NCI-H2196 treated with DMSO at 0.1 percent for 48 hours (cell line): ENCODE data around the gene MYH11.
"Not testable (repeated sequence)": the region's sequence is repeated elsewhere in the genome, so short reads cannot be mapped to it uniquely, and the experiment has no call there.

Source experiments
- DNase-seq: peaks from one replicate; lab custom pipeline; 2025; ENCODE audit not compliant: unreplicated experiment; lab: John Stamatoyannopoulos, UW

Gene MYH11

DNA sequence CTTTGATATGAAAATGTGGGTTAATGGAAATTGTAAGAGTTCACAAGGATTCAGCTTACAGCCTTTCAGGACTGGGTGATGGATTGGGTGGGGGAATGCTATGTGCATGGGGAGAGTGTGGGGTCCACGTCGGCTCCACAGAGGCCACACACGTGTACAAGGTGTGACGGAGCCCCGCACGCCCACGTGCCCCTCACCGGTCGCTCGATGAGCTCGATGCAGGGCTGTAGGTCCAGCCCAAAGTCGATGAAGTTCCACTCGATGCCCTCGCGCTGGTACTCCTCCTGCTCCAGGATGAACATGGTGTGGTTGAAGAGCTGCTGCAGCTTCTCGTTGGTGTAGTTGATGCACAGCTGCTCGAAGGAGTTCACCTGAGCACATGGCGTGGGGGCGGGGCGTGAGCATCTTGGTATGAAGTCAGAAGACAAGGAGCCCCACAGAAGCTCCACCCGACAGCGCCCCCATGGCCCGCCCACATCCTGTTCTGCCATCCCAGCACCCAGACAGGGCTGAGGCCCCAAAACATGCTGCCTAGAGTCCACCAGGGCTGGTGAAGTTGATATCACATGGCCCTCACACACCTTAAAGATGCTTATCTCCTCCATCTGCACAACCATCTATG, 99.1 kb downstream of the MYH11 start:
- no peak for DNase-seq

DNA sequence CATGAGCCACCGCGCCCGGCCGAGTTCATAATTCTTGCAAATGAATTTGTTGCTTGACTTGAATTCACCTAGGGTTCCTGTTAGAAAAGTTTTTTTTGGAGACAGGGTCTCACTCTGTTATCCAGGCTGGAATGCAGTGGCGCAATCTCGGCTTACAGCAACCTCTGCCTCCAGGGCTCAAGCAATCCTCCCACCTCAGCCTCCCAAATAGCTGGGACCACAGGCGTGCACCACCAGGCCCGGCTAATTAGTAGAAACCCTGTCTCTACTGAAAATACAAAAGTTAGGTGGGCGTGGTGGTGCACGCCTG, 99.8 kb downstream of the MYH11 start:
- DNase-seq, result no peak

DNA sequence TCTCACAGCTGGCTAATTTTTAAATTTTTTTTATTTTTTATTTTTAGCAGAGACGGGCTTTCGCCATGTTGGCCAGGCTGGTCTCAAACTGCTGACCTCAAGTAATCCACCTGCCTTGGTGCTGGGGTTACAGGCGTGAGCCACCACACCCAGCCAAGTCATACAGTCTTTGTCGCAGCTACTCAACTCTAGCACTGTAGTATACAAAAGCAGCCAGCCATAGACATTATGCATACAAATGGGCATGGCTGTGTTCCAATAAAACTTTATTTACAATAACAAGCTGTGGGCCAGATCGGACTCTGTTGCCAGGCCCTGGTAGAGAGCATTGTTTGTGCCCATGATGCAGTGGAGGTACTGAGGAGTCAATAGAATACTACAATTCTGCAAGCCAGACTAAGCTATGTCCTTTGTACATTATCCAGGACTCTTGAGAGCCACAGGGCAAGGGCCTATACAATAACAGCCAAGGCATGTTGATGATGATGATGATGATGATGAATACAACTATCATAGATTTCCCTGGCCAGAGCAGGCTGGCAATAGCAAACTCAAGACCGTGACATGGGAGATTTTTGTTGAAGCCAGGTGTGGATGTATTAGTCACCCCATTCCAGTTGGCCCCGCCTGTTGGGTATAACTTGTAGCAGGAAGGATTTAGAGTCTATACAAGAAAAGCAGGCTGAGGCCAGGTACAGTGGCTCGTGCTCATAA, 101.8 kb downstream of the MYH11 start:
- no peak for DNase-seq

DNA sequence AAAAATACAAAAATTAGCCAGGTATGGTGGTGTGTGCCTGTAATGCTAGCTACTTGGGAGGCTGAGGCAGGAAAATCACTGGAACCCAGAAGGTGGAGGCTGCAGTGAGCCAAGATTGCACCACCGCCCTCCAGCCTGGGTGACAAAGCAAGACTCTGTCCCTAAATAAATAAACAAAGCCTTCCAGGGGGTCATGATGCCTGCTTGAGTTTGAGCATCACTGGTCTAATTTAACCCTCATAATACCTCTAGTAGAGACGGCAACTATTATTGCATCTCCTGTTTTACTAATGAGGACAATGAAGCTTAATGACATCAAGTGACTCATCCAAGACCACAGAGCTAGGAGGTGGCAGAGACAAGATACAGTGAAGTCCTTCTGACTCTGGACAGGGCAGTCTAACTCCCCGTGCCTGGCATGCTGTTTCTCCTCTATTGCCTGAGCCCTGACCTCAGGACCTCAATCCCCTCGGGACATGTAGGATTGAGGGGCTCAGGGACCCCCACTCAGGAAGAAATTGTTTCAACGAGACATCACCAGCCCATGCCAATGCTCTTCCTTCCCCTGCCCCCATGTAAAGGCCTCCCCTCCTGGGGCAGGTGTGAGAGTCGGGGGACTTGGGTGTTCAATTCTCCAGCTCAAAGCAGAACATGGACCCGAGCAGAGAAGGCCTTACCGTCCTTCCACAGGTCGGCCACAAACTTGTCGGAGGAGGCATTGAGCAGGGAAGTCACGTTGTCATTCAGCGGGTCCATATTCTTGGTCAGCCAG, 103.9 kb downstream of the MYH11 start:
- DNase-seq, result no peak

DNA sequence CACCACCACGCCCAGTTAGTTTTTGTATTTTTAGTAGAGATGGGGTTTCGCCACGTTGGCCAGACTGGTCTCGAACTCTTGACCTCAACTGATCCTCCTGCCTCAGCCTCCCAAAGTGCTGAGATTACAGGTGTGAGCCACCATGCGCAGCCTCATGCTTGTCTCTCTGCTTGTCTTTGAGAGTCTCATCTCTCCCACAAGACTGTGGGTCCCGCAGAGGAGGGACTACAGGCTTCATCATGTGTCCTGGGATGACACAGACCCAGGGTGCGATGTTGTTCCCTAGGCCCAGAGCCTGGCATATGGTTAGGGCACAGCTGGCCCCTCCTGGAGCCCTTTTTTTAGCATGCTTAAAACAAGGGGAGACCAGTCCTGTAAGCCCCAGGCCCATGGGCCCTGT, 104.9 kb downstream of the MYH11 start:
- DNase-seq, result no peak

DNA sequence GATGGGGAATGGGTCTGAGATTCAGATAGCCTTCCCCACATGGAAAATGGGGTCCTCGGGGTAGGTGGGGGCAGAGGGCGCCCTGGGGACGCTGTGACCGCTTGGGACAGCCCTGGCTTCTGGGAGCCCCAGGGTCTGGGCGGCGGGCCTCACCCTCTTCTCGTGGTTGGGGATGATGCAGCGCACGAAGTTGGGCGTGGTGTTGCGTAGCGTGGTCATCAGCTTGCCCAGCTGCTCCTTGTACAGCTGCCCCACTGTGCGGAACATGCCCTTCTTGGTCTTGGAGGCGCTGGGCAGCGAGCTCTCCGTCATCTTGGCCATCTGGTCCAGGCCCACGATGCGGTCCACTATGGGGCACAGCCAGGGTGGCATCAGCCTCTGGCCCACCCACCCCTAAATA, 106.8 kb downstream of the MYH11 start:
- no peak for DNase-seq

DNA sequence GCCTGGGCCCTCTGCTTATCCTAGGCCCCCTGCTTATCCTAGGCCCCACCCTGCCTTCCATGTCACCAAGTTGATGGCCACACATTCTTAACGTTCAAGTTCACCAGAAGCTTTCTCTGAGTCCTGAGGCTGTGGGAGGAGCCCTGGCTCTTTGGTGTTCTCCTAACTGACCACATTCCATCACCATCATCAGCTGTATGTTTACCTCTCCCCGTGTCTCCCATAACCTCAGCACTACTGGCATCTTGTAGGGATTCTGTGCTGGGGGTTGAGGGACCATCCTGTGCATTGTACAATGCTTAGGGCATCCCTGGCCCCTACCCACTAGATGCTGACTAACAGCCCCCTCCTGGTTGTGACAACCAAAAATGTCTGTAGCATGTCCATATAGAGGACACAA, 107.5 kb downstream of the MYH11 start:
- no peak for DNase-seq

DNA sequence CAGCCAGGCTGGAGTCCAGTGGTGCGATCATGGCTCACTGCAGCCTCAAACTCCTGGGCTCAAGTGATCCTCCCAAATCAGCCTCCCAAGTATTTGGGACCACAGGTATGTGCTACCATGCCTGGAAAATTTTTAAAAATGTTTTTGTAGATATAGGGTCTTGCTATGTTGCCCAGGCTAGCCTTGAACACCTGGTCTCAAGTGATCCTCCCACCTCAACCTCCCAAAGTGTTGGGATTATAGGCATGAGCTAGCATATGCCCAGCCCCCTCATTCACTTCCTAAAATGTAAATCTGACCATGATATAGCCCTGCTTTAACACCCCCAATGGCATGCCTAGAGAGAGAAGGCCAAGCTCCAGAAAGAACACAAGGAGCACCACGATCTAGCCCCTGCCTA, 108.2 kb downstream of the MYH11 start:
- no peak for DNase-seq

DNA sequence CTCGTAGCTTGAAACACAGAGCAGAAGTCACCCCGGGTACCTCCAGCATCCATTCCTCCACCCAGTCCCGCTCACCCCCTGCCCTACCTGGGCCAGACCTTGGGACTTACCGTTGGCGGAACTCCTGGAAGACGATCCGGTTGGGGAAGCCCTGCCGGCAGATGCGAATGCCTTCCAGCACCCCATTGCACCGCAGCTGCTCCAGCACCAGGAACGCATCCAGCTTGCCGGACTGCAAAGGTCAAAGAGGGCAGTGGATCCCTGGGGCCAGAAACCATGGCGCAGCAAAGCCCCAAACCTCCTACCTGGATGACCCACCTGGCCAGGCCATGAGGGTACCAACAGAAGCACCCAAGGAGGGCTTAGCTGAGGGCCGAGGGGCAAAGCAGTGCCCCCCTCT, 108.9 kb downstream of the MYH11 start:
- no peak for DNase-seq

DNA sequence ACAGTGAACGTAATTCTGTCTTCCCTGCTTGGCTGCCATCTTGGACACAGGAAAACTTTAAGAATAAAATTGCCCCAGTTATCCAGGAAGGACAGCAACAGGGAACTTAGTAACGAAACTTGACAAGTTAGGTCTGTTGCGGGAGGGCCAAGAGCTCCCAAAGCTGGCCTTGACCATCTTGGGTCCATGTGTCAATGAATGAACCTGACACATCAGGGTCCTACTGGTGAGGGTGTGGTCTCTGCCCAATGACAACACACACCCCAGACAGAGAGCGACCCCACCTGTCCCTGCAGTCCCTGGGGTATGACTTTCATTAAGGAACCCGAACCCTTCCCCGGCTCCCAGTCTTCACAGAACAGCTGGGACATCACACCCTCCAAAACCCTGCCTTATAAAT, 110.5 kb downstream of the MYH11 start:
- no peak for DNase-seq

DNA sequence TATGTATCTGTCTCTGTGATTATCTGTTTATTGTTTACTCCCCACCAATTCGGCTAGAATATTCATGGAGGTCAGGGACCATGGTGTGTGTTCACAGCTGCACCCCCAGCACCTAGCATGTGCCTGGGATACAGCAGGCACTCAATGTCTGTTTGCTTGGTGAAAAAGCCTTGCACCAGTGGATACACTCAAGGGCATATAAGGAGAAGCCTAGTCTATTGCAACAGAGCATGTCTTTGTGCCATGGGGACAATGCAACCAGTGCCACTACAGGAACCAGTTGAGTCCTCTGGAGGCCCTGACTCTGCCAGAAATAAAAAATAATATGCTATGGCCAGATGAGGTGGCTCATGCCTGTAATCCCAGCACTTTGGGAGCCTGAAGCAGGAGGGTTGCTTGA, 113.2 kb downstream of the MYH11 start:
- DNase-seq, result no peak

DNA sequence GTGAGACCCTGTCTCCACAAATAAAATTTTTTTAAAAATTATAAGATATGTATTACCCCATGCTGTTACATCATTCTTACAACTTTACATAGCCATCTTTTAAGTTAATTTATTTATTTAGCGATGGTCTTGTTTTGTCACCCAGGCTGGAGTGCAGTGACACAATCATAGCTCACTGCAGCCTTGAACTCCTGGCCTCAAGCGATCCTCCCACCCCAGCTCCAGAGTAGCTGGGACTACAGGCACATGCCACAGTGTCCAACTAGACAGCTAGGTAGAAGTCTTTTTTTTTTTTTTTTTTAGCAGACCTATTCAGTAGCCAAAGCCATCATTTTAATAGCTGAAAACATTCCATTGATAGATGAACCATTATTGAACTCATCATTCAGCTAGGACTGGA, 114.1 kb downstream of the MYH11 start:
- DNase-seq, result no peak

DNA sequence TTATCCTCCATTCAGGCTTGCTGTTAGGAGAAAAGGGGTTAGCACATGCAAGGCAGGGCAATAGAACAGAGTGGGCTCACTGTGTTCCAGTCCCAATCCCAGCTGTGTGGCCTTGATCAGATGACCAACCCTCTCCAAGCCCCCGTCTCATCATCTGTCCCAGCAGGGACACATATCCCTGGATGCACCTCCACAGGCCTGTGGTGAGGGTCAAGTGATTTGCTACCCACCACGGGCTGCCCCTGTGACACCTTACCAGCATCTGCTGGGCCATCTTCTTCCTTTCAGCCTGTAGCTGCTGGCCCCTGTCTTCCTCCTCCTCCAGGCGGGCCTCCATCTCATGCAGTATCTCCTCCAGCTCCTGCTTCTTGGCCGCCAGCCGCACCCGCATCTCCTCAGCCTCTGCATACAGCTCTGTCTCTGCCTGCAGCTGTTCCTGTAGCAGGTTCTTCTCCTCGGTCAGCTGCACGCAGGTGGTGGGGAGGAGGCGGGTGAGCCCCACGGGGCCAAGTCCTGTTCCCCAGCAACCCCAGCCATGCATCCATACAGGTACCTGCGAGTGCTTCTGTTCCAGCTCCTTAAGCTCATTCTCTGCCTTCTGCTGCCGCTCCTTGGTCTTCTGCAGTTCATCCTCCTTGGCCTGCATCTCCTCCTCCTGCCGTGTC, 115.5 kb downstream of the MYH11 start:
- no peak for DNase-seq

DNA sequence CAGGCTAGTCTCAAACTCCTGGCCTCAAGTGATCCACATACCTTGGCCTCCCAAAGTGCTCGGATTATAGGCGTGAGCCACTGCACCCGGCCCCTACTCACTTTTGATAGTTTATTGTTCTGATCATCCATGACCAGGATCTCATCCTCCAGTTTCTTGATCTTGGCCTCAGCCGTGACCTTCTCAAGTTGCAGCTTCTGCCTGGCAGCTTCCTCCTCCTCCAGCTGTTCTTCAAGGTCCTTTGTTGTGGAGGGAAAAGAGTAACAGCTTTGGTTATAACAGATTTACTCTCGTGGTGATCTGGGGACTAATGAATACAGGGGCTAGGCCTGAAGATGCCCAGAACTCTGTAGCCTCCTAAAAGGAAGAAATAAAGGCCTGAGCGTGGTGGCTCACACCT, 116.9 kb downstream of the MYH11 start:
- DNase-seq, result no peak

DNA sequence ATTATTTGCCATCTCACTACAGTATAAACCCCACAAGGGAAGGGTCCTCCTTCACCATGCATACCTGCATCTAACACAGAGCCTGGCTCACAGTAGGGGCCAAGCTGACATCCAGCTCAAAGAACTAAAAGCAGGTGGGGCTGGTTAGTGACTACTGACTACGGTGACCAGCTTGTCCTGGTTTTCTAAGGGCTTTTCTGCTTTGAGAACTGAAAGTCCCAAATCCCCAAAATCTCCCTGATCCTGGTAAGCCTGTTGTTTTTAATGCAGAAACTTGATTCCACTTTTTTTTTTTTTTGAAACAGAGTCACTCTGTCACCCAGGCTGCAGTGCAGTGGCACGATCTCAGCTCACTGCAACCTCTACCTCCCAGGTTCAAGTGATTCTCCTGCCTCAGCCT, 117.4 kb downstream of the MYH11 start:
- no peak for DNase-seq

DNA sequence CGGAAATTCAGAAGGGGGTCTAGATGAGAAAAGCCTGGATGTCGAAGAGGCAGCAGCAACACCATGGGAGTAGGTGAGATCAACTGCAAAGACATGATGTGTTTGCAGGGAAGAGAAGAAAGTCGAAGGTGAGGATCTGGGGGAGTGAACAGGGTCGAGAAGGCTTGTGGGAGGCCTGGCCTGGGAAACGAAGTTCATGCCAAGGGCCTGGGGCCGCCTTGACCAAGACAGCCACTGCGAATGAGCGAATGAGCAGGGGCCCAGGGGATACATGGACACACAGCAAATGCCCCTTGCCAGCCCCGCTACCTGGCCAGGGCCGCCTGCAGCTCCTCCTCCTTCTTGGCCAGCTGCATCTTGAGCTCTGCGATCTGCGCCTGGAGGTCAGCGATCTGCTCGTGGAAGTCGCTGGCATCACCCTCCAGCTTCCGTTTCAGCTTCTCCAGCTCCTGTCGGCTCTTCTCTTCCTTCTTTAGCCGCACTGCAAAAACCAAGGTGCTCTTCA, 119.6 kb downstream of the MYH11 start:
- DNase-seq, result no peak

DNA sequence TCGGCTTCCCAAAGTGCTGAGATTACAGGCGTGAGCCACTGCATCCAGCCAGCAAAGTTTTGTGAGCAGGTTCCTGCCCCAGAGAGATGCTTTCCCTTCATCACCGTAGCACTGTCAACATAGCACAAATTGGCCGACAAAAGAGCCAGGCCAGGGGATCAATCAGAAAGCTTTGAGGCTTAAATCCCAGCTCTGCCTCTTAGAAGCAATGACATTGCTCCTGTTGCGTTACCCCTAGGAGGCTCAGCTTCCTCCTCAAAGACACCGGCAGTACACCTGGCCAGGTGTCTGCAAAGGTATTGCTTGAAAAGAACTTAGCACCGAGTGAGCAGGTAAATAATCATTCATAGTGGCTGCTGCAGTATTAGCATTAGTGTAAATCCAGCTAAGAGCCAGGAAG, 120.3 kb downstream of the MYH11 start:
- DNase-seq, result no peak

DNA sequence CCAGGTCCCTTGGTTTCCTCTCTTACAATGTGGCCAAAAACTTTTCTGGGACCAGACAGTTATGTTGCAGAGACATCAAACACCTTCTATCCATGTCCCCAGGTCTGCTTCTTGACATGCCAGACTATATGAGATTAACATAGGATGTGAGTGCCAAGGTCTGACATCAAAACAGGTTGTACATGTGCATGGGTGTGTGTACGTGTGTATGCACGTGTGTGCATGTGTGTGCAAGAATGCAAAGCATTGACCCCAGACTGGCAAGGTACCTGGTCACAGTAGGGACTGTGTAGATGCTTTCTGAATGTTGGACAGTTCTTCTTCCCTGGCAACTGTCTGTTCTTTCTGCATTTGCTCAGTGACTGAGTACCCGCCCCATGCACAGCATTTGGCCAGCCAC, 121.2 kb downstream of the MYH11 start:
- DNase-seq, result no peak

DNA sequence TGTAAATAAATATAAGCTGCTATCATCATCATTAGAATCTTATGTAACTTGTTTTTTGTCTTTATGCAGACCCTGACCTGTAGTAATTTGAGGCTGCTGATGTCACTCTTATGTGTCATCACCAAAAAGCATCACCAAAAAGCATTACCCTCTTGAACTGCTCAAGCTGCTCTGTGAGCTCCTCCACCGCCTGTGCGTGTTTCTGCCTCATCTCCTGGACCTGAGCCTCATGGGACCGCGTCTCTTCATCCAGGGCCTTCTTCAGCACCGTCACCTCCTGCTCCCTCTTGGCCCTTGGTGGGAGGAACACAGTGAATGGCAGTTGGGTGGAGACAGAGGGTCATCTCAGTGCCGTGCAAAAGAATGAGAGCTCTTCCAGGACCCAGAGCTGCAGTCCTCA, 124.4 kb downstream of the MYH11 start:
- no peak for DNase-seq

DNA sequence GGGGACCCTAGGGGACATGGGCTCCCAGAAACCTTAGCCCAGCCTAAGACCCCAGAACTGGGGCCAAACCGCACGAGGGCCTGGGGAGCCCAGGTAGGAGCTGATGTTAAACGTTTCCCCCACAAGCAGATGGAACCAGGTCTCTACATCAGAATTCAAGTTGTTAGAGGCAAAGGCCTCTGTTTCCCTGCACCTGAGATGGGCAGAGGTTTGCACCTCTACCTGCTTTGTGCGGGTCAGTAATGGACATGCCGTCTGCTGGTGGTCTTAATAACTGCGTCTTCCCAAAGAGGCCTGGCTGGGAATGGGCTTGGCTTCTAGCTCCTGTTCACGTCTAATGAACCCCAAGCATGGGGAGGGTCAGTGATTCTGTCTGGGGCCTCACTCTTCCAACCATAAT, 127.7 kb downstream of the MYH11 start:
- no peak for DNase-seq

DNA sequence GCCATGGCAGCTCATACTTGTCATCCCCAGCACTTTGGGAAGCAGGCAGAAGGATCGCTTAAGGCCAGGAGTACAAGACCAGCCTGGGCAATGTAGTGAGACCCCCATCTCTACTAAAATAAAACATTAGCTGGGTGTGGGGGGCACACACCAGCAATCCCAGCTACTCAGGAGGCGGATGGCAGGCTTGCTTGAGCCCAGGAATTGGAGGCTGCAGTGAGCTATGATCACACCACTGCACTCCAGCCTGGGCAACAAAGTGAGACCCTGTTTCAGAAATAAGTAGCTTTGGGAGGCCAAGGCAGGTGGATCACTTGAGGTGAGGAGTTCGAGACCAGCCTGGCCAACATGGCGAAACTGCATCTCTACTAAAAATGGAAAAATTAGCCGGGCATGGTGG, 129.1 kb downstream of the MYH11 start:
- not testable (repeated sequence) for DNase-seq

DNA sequence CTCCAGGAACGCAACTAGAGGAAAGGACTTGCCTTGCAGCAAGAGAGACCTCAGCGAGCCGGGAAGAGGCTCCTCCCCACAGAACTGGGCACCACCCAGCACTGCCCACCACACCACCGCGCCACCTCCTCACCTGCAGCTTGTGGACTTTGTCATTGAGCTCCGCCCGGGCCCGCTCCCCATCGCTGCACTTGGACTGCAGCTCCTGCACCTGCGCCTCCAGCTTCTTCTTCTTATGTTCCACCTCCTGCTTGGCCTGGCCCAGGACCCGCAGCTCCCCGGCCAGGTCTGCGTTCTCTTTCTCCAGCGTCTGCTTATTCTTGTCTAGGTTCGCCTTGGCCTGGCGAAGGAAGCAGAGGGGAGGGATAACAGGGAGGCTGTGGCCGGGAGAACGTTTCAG, 130.1 kb downstream of the MYH11 start:
- DNase-seq, result no peak
